ENCODE data around the gene RHCG.

Gene RHCG

GRCh38 chr15:89521605-89522004, 25.2 kb upstream of the RHCG start:
- Histone ChIP-seq H4K8ac (ENCODE audit: low read length) (no peak overlapping the region), H2AFZ (ENCODE audit: low read depth, low read length) (no peak overlapping the region), H3K27ac (ENCODE audit: low read length, poor library complexity, severe bottlenecking) (no peak overlapping the region), H3K14ac (ENCODE audit: low read length in 2 of 2) (no peak overlapping the region), H3K27me3 (ENCODE audit: control insufficient read depth in 1 of 2, insufficient read depth in 1 of 2, low read length in 2 of 2) (peaks cover 26 to 51% of the 10 kb centered on the region in 2 experiments), H4K91ac (ENCODE audit: low read length) (no peak overlapping the region), H3K9ac (ENCODE audit: low read length) (no peak overlapping the region), H3K4me1 (ENCODE audit: control insufficient read depth, insufficient read depth, low read depth, low read length) (no peaks in the 10 kb centered on the region), H3K79me1 (replicated peaks; ENCODE audit: low read length, poor library complexity, severe bottlenecking) (no peaks in the 10 kb centered on the region), H3K9me3 (ENCODE audit: control insufficient read depth, low read length) (peaks cover 10% of the 10 kb centered on the region), H2BK15ac (ENCODE audit: low read depth, poor library complexity, severe bottlenecking) (no peak overlapping the region), H3K4me2 (ENCODE audit: low read length, poor library complexity, severe bottlenecking) (no peak overlapping the region), H3K18ac (ENCODE audit: low read depth in 1 of 2, low read length in 2 of 2) (no peak overlapping the region), H3K36me3 (ENCODE audit: control insufficient read depth in 1 of 2, insufficient read depth in 2 of 2, low read depth in 1 of 2, low read length in 2 of 2) (no peaks in the 10 kb centered on the region), H2BK12ac (ENCODE audit: low read length in 2 of 2) (no peak overlapping the region), H3K4ac (ENCODE audit: low read depth in 1 of 2, low read length in 2 of 2) (no peak overlapping the region), H2BK5ac (ENCODE audit: low read depth, low read length, poor library complexity, severe bottlenecking) (no peak overlapping the region), H2AK5ac (ENCODE audit: low read length, severe bottlenecking) (no peak overlapping the region), H3K23ac (ENCODE audit: low read length in 2 of 2) (no peak overlapping the region), H2BK120ac (ENCODE audit: low read depth, low read length) (no peak overlapping the region), H3K4me3 (ENCODE audit: insufficient read depth in 1 of 2, low read depth in 1 of 2, low read length in 2 of 2) (no peak overlapping the region)
- WGBS = 100% methylated on average over 1 of the region's 1 CpG
- no peak for DNase-seq

GRCh38 chr15:89515477-89515876, 19.1 kb upstream of the RHCG start:
- H3K27ac ChIP-seq (ENCODE audit: low read length, poor library complexity, severe bottlenecking) = no peak overlapping the region
- no peak overlapping the region for H2BK12ac ChIP-seq (ENCODE audit: low read length in 2 of 2)
- H3K4ac ChIP-seq (ENCODE audit: low read depth in 1 of 2, low read length in 2 of 2) = no peak overlapping the region
- H2BK5ac ChIP-seq (ENCODE audit: low read depth, low read length, poor library complexity, severe bottlenecking) = no peak overlapping the region
- no peaks in the 10 kb centered on the region for H3K9me3 ChIP-seq (ENCODE audit: control insufficient read depth, low read length)
- 56% methylated on average over 4 of the region's 4 CpGs for WGBS
- DNase-seq = no peak
- no peak overlapping the region for H3K14ac ChIP-seq (ENCODE audit: low read length in 2 of 2)
- no peaks in the 10 kb centered on the region for H3K79me1 ChIP-seq (replicated peaks; ENCODE audit: low read length, poor library complexity, severe bottlenecking)
- no peak overlapping the region for H3K18ac ChIP-seq (ENCODE audit: low read depth in 1 of 2, low read length in 2 of 2)
- no peak overlapping the region for H2BK15ac ChIP-seq (ENCODE audit: low read depth, poor library complexity, severe bottlenecking)
- no peak overlapping the region for H4K8ac ChIP-seq (ENCODE audit: low read length)
- H3K23ac ChIP-seq (ENCODE audit: low read length in 2 of 2) = no peak overlapping the region
- H2BK120ac ChIP-seq (ENCODE audit: low read depth, low read length) = no peak overlapping the region
- peaks cover 33 to 63% of the 10 kb centered on the region in 2 experiments for H3K27me3 ChIP-seq (ENCODE audit: control insufficient read depth in 1 of 2, insufficient read depth in 1 of 2, low read length in 2 of 2)
- no peak overlapping the region for H2AK5ac ChIP-seq (ENCODE audit: low read length, severe bottlenecking)
- no peak overlapping the region for H3K4me3 ChIP-seq (ENCODE audit: insufficient read depth in 1 of 2, low read depth in 1 of 2, low read length in 2 of 2)
- H3K4me1 ChIP-seq (ENCODE audit: control insufficient read depth, insufficient read depth, low read depth, low read length) = no peaks in the 10 kb centered on the region
- no peak overlapping the region for H4K91ac ChIP-seq (ENCODE audit: low read length)
- no peak overlapping the region for H3K4me2 ChIP-seq (ENCODE audit: low read length, poor library complexity, severe bottlenecking)
- H3K36me3 ChIP-seq (ENCODE audit: control insufficient read depth in 1 of 2, insufficient read depth in 2 of 2, low read depth in 1 of 2, low read length in 2 of 2) = no peaks in the 10 kb centered on the region
- no peak overlapping the region for H3K9ac ChIP-seq (ENCODE audit: low read length)
- H2AFZ ChIP-seq (ENCODE audit: low read depth, low read length) = no peak overlapping the region

- Histone ChIP-seq H3K9ac (ENCODE audit: low read length) (no peak overlapping the region), H3K27ac (ENCODE audit: low read length, poor library complexity, severe bottlenecking) (no peak overlapping the region), H3K4me3 (ENCODE audit: insufficient read depth in 1 of 2, low read depth in 1 of 2, low read length in 2 of 2) (no peak overlapping the region), H2BK120ac (ENCODE audit: low read depth, low read length) (no peak overlapping the region), H3K36me3 (ENCODE audit: control insufficient read depth in 1 of 2, insufficient read depth in 2 of 2, low read depth in 1 of 2, low read length in 2 of 2) (no peaks in the 10 kb centered on the region), H3K18ac (ENCODE audit: low read depth in 1 of 2, low read length in 2 of 2) (no peak overlapping the region), H3K14ac (ENCODE audit: low read length in 2 of 2) (no peak overlapping the region), H3K4ac (ENCODE audit: low read depth in 1 of 2, low read length in 2 of 2) (no peak overlapping the region), H3K23ac (ENCODE audit: low read length in 2 of 2) (no peak overlapping the region), H3K4me2 (ENCODE audit: low read length, poor library complexity, severe bottlenecking) (no peak overlapping the region), H2BK5ac (ENCODE audit: low read depth, low read length, poor library complexity, severe bottlenecking) (no peak overlapping the region), H4K8ac (ENCODE audit: low read length) (no peak overlapping the region), H3K4me1 (ENCODE audit: control insufficient read depth, insufficient read depth, low read depth, low read length) (no peaks in the 10 kb centered on the region), H3K79me1 (replicated peaks; ENCODE audit: low read length, poor library complexity, severe bottlenecking) (no peaks in the 10 kb centered on the region), H2AK5ac (ENCODE audit: low read length, severe bottlenecking) (no peak overlapping the region), H2BK12ac (ENCODE audit: low read length in 2 of 2) (no peak overlapping the region), H4K91ac (ENCODE audit: low read length) (no peak overlapping the region), H3K9me3 (ENCODE audit: control insufficient read depth, low read length) (no peaks in the 10 kb centered on the region), H3K27me3 (ENCODE audit: control insufficient read depth in 1 of 2, insufficient read depth in 1 of 2, low read length in 2 of 2) (peaks cover 37 to 63% of the 10 kb centered on the region in 2 experiments), H2BK15ac (ENCODE audit: low read depth, poor library complexity, severe bottlenecking) (no peak overlapping the region), H2AFZ (ENCODE audit: low read depth, low read length) (no peak overlapping the region)
- DNase-seq = no peak
- WGBS = 76% methylated on average over 5 of the region's 6 CpGs
Observed at GRCh38 chr15:89514596-89515406, 18.4 kb upstream of the RHCG start.

GRCh38 chr15:89514186-89514585, 17.8 kb upstream of the RHCG start:
- Histone ChIP-seq H3K23ac (ENCODE audit: low read length in 2 of 2) (no peak overlapping the region), H3K4me2 (ENCODE audit: low read length, poor library complexity, severe bottlenecking) (no peak overlapping the region), H4K91ac (ENCODE audit: low read length) (no peak overlapping the region), H3K36me3 (ENCODE audit: control insufficient read depth in 1 of 2, insufficient read depth in 2 of 2, low read depth in 1 of 2, low read length in 2 of 2) (no peaks in the 10 kb centered on the region), H3K27ac (ENCODE audit: low read length, poor library complexity, severe bottlenecking) (no peak overlapping the region), H3K4ac (ENCODE audit: low read depth in 1 of 2, low read length in 2 of 2) (no peak overlapping the region), H2BK15ac (ENCODE audit: low read depth, poor library complexity, severe bottlenecking) (no peak overlapping the region), H2BK12ac (ENCODE audit: low read length in 2 of 2) (no peak overlapping the region), H2AFZ (ENCODE audit: low read depth, low read length) (no peak overlapping the region), H3K4me1 (ENCODE audit: control insufficient read depth, insufficient read depth, low read depth, low read length) (no peaks in the 10 kb centered on the region), H4K8ac (ENCODE audit: low read length) (no peak overlapping the region), H3K9me3 (ENCODE audit: control insufficient read depth, low read length) (no peaks in the 10 kb centered on the region), H3K79me1 (replicated peaks; ENCODE audit: low read length, poor library complexity, severe bottlenecking) (no peaks in the 10 kb centered on the region), H3K9ac (ENCODE audit: low read length) (no peak overlapping the region), H3K18ac (ENCODE audit: low read depth in 1 of 2, low read length in 2 of 2) (no peak overlapping the region), H2AK5ac (ENCODE audit: low read length, severe bottlenecking) (no peak overlapping the region), H3K4me3 (ENCODE audit: insufficient read depth in 1 of 2, low read depth in 1 of 2, low read length in 2 of 2) (no peak overlapping the region), H3K27me3 (ENCODE audit: control insufficient read depth in 1 of 2, insufficient read depth in 1 of 2, low read length in 2 of 2) (peaks cover 39 to 63% of the 10 kb centered on the region in 2 experiments), H3K14ac (ENCODE audit: low read length in 2 of 2) (no peak overlapping the region), H2BK120ac (ENCODE audit: low read depth, low read length) (no peak overlapping the region), H2BK5ac (ENCODE audit: low read depth, low read length, poor library complexity, severe bottlenecking) (no peak overlapping the region)
- no peak for DNase-seq
- no CpG with 5 or more reads among the region's 7 CpGs for WGBS
